HG02870 (cell line): ENCODE data around the gene COG2.
"Not testable (repeated sequence)": the region's sequence is repeated elsewhere in the genome, so short reads cannot be mapped to it uniquely, and the experiment has no call there.

Experiments used
- ATAC-seq: cut with Tn5 transposase; IDR thresholded peaks from one replicate; pipeline ENCODE4 v1.9.1; 2021; ENCODE audit warnings: mild to moderate bottlenecking, moderate library complexity; ENCODE audit not compliant: unreplicated experiment

The COG2 gene

GRCh38 chr1:230712470-230712942, 70.2 kb downstream of the COG2 start:
- no peak for ATAC-seq

- ATAC-seq = no peak
These were observed 70.9 kb downstream of the COG2 start for GRCh38 chr1:230713138-230713537.

- ATAC-seq = no peak
These were observed 71.2 kb downstream of the COG2 start for GRCh38 chr1:230713547-230713914.

GRCh38 chr1:230713915-230714764, 71.9 kb downstream of the COG2 start, which contains the start of gene AGT:
TSS of gene AGT (minus strand) at chr1:230714122. CDS start at chr1:230710823, 3,299 bp downstream.
- no peak for ATAC-seq

- ATAC-seq = no peak
These were observed 73.2 kb downstream of the COG2 start for GRCh38 chr1:230715510-230715909.

GRCh38 chr1:230716453-230716852, 74.2 kb downstream of the COG2 start:
- not testable (repeated sequence) for ATAC-seq

- ATAC-seq = no peak
These were observed 75.0 kb downstream of the COG2 start for GRCh38 chr1:230717251-230717650.

GRCh38 chr1:230721849-230722522, 79.7 kb downstream of the COG2 start:
- not testable (repeated sequence) for ATAC-seq

GRCh38 chr1:230725256-230726012, 83.2 kb downstream of the COG2 start:
- ATAC-seq = no peak

- ATAC-seq = no peak
These were observed 86.6 kb downstream of the COG2 start for GRCh38 chr1:230728710-230729392.

- no peak for ATAC-seq
These were observed 88.7 kb downstream of the COG2 start for GRCh38 chr1:230730977-230731376.

GRCh38 chr1:230735447-230735846, 93.2 kb downstream of the COG2 start:
- no peak for ATAC-seq

- ATAC-seq = no peak
These were observed 95.5 kb downstream of the COG2 start for GRCh38 chr1:230737622-230738262.

GRCh38 chr1:230739564-230740290, 97.4 kb downstream of the COG2 start:
- ATAC-seq = no peak
